Natural killer cell (primary cell): ENCODE measurements around the gene ARHGEF16. TPM values are rescaled to one million over a fixed set of nuclear protein-coding genes. Genes with fewer than 3 reads are reported as not detected.

Source experiments
- ATAC-seq, 3 donors: fragments of 150-1000 bp in 2 of 3; fragments of 200-7000 bp in 1 of 3; cut with Tn5 transposase; 1 replicate in 1 of 3; 2 replicates in 2 of 3; pipeline ENCODE4 v1.10.0; 2021; ENCODE audit warnings: mild to moderate bottlenecking in 2 of 3, moderate library complexity in 2 of 3
- DNase-seq, 2 donors: peaks; one replicate each; pipeline versions ENCODE4 v3.0.0 to v3.0.0-alpha.2; 2013 to 2021; ENCODE audit warnings: mixed read lengths in 1 of 2
- H3K27ac ChIP-seq: one replicate; pipeline ENCODE4 v1.5.1; 2013; ENCODE audit warnings: mild to moderate bottlenecking, low read length
- H3K27me3 ChIP-seq: one replicate; pipeline ENCODE4 v1.6.1; 2013; ENCODE audit warnings: low read length; ENCODE audit not compliant: control insufficient read depth, insufficient read depth
- H3K36me3 ChIP-seq: one replicate; pipeline ENCODE4 v1.6.1; 2013; ENCODE audit warnings: low read length; ENCODE audit not compliant: control insufficient read depth, insufficient read depth
- H3K4me1 ChIP-seq: one replicate; pipeline ENCODE4 v1.6.1; 2013; ENCODE audit warnings: low read length; ENCODE audit not compliant: control insufficient read depth, insufficient read depth
- H3K4me3 ChIP-seq: one replicate; pipeline ENCODE4 v1.5.1; 2013; ENCODE audit warnings: low read length
- H3K9me3 ChIP-seq: one replicate; pipeline ENCODE4 v1.6.1; 2013; ENCODE audit warnings: low read length; ENCODE audit not compliant: control insufficient read depth, insufficient read depth
- H3K27ac Mint-ChIP-seq, 2 donors: one replicate each; pipeline ENCODE4 v1.8.0; 2022; ENCODE audit warnings: mild to moderate bottlenecking in 2 of 2, mixed read lengths in 2 of 2, moderate library complexity in 1 of 2
- H3K27me3 Mint-ChIP-seq, 2 donors: one replicate each; pipeline ENCODE4 v1.8.0; 2022; ENCODE audit warnings: low read depth in 2 of 2, mixed read lengths in 2 of 2
- H3K36me3 Mint-ChIP-seq: one replicate; pipeline ENCODE4 v1.8.0; 2022; ENCODE audit warnings: mixed read lengths
- H3K4me1 Mint-ChIP-seq, 2 donors: one replicate each; pipeline ENCODE4 v1.8.0; 2022; ENCODE audit warnings: mixed read lengths in 2 of 2
- H3K4me3 Mint-ChIP-seq: one replicate; pipeline ENCODE4 v1.8.0; 2022; ENCODE audit warnings: mild to moderate bottlenecking, moderate library complexity, mixed read lengths
- H3K9me3 Mint-ChIP-seq, 2 donors: one replicate each; pipeline ENCODE4 v1.8.0; 2022; ENCODE audit warnings: mixed read lengths in 2 of 2
- CTCF ChIP-seq: fragments of 200-600 bp; IDR thresholded peaks from one replicate; pipeline ENCODE4 v1.8.0; 2022; ENCODE audit warnings: antibody characterized with exemption
- WGBS: methylation state at CpG from one replicate; pipeline ENCODE4 v1.1.7; 2013; ENCODE audit warnings: missing lambda C conversion rate; ENCODE audit not compliant: insufficient coverage; 5-methylcytosine and 5-hydroxymethylcytosine counted together
- intact Hi-C: fragments of 100-400 bp; cut with micrococcal nuclease; formaldehyde crosslinking; loops from one replicate; pipeline ENCODE4 v1.14.2; 2022
- total RNA-seq, 4 donors: library from RNA; stranded (reverse); fragments of 120-200 nt in 1 of 4; gene quantifications; one replicate each; pipeline versions ENCODE4 v1.2.3 to v1.2.4, GENCODE V29; 2013 to 2022

The ARHGEF16 gene
- total RNA-seq, 3 donors from 2014 or later (not counting 1 experiment from before 2014, with no cell fraction given): not detected

GRCh38 chr1:3529099-3529729 is 74.7 kb downstream of the ARHGEF16 start:
- Mint-ChIP-seq H3K27me3 (peaks cover 0 to 6% of the 10 kb centered on the region in 2 donors), H3K4me1 (no peaks in the 10 kb centered on the region), H3K27ac (no peak overlapping the region), H3K4me3 (no peak overlapping the region), H3K9me3 (no peaks in the 10 kb centered on the region), H3K36me3 (no peaks in the 10 kb centered on the region)
- H3K27me3 ChIP-seq: no peaks in the 10 kb centered on the region
- no peaks in the 10 kb centered on the region for H3K36me3 ChIP-seq
- peaks cover 11% of the 10 kb centered on the region for H3K4me1 ChIP-seq
- whole genome bisulfite sequencing: 87% methylated on average over 17 of the region's 17 CpGs
- H3K27ac ChIP-seq: no peak overlapping the region
- no peak for DNase-seq
- TF ChIP-seq CTCF: no peak
- no peaks in the 10 kb centered on the region for H3K9me3 ChIP-seq
- no peak overlapping the region for H3K4me3 ChIP-seq
- ATAC-seq: no peak
- intact Hi-C loops: no loop called here

- Mint-ChIP-seq H3K27me3 (peaks cover 0 to 6% of the 10 kb centered on the region in 2 donors), H3K36me3 (no peaks in the 10 kb centered on the region), H3K4me1 (no peaks in the 10 kb centered on the region), H3K27ac (no peak overlapping the region), H3K9me3 (no peaks in the 10 kb centered on the region), H3K4me3 (peak overlapping the region; percentile 63)
- Histone ChIP-seq H3K4me1 (peaks cover 11% of the 10 kb centered on the region), H3K27ac (no peak overlapping the region), H3K9me3 (no peaks in the 10 kb centered on the region), H3K27me3 (no peaks in the 10 kb centered on the region), H3K4me3 (peak overlapping the region; percentile 41), H3K36me3 (no peaks in the 10 kb centered on the region)
- DNase-seq: peak in 1 of 2 donors; percentile 25
- ATAC-seq: no peak
- 40% methylated on average over 32 of the region's 32 CpGs for WGBS
- no peak for TF ChIP-seq CTCF
- intact Hi-C loops: no loop called here
These were observed 75.8 kb downstream of the ARHGEF16 start for GRCh38 chr1:3530086-3530925.

Other genes with a start within 250 kb of the ARHGEF16 start
- 10 to 100 TPM in 1 of 3 donors, 1 to 10 TPM in 2; 3.1 to 15.6 (median 5.1) TPM for gene MEGF6, start 156.8 kb downstream of the ARHGEF16 start, total RNA-seq
- gene TPRG1L, start 170.3 kb downstream of the ARHGEF16 start, total RNA-seq: 10 to 100 TPM; 36.2 to 46.7 (median 37.9) TPM
- 10 to 100 TPM; 27.8 to 35.4 (median 30.1) TPM for gene WRAP73, start 195.4 kb downstream of the ARHGEF16 start, total RNA-seq
- gene TP73, start 197.9 kb downstream of the ARHGEF16 start, total RNA-seq: under 1 TPM; 0.28 to 0.50 (median 0.39) TPM